D721Med (cell line): ENCODE measurements around the gene ELFN2.

Experiments used
- DNase-seq: peaks from one replicate; pipeline ENCODE4 v3.0.0; 2011; ENCODE audit warnings: low spot score; ENCODE audit not compliant: insufficient read length
- FAIRE-seq: peaks from 2 replicates; lab custom pipeline; 2011; peaks lifted over from hg19 to GRCh38; lab: Jason Lieb, UNC
- CTCF ChIP-seq: IDR thresholded peaks from 2 replicates; pipeline ENCODE4 v1.5.1; 2012; ENCODE audit warnings: mild to moderate bottlenecking, control low read depth; ENCODE audit not compliant: insufficient read depth; ENCODE audit errors: missing control alignments

ELFN2 gene

GRCh38 chr22:37416827-37417226 lies 10.5 kb downstream of the ELFN2 start:
- DNase-seq (no peak), FAIRE-seq (no peak)
- no peak for TF ChIP-seq CTCF

GRCh38 chr22:37416389-37416788 lies 10.9 kb downstream of the ELFN2 start:
- TF ChIP-seq CTCF = no peak
- FAIRE-seq = no peak

GRCh38 chr22:37415210-37415609 lies 12.1 kb downstream of the ELFN2 start:
- TF ChIP-seq CTCF = no peak
- FAIRE-seq = no peak
- DNase-seq = no peak

More at GRCh38 chr22:37416389-37416788, 10.9 kb downstream of the ELFN2 start:
- no peak for DNase-seq

- FAIRE-seq = no peak
- TF ChIP-seq CTCF = no peak
- no peak for DNase-seq
Measured at GRCh38 chr22:37414288-37414687, 13.0 kb downstream of the ELFN2 start.

- DNase-seq (no peak), FAIRE-seq (no peak)
- TF ChIP-seq CTCF = no peak
Measured at GRCh38 chr22:37413546-37413945, 13.7 kb downstream of the ELFN2 start.

GRCh38 chr22:37412495-37413250 lies 14.6 kb downstream of the ELFN2 start:
- no peak for TF ChIP-seq CTCF
- DNase-seq (no peak), FAIRE-seq (no peak)

GRCh38 chr22:37411655-37412054 lies 15.6 kb downstream of the ELFN2 start:
- no peak for FAIRE-seq
- no peak for TF ChIP-seq CTCF
- no peak for DNase-seq
